ENCODE data around the gene CNDP1.

GRCh38 chr18:74558096-74558495 is 23.8 kb downstream of the CNDP1 start:
- TF ChIP-seq CTCF (IDR thresholded peaks at IDR 0.05) (no peak), POLR2A (IDR thresholded peaks at IDR 0.05) (no peak)

Data from lower leg skin (tissue), 3 donors.